C4-2B (cell line): ENCODE measurements around the gene P2RX2.

ENCODE experiments used
- ZFX ChIP-seq: fragments of 450-650 bp; IDR thresholded peaks from 2 replicates; pipeline ENCODE4 v1.6.1; 2017
- TF ChIP-seq, protein P1 (sequence below): fragments of 450-650 bp; conservative IDR thresholded peaks from 2 replicates; pipeline ENCODE4 v1.5.1; 2017; ENCODE audit warnings: mild to moderate bottlenecking

DNA sequence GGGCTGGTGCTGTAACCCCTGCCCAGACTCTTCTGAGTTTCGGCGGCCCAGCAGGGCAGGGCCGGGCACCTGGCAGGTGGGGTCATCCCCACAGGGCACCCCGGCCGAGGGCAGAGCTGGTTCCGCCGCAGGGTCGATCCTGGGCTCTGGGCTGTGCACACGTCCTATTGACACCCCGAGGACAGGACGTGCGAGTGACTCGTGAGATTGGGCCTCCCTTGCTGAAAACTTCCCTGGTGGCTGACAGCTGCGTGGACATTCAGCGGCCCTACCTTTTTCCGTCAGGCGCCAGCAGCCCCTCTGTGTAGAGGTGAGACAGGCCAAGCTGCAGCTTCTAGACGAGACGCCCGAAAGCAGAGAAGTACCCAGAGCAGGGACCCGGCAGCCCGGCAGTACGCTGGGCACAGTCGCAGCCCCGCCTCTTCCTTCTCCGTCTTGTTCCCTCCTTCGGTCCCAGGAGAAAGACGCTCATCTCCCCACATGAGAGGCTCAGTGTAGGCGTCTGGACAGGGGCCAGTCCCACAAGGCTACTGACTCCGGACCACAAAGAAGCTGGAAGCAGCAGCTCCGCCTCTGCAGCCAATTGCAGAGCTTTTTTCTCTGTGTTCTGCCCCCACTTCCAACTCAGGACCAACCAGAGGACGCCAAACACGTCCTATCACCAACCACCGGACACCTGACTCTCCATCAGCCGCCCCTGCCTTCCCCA is 8.4 kb upstream of the P2RX2 start, which contains the start of gene LRCOL1:
- TF ChIP-seq, protein P1, sequence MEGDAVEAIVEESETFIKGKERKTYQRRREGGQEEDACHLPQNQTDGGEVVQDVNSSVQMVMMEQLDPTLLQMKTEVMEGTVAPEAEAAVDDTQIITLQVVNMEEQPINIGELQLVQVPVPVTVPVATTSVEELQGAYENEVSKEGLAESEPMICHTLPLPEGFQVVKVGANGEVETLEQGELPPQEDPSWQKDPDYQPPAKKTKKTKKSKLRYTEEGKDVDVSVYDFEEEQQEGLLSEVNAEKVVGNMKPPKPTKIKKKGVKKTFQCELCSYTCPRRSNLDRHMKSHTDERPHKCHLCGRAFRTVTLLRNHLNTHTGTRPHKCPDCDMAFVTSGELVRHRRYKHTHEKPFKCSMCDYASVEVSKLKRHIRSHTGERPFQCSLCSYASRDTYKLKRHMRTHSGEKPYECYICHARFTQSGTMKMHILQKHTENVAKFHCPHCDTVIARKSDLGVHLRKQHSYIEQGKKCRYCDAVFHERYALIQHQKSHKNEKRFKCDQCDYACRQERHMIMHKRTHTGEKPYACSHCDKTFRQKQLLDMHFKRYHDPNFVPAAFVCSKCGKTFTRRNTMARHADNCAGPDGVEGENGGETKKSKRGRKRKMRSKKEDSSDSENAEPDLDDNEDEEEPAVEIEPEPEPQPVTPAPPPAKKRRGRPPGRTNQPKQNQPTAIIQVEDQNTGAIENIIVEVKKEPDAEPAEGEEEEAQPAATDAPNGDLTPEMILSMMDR: no peak
- no peak for TF ChIP-seq ZFX
